ENCODE data around the gene RXFP1. TPM values are rescaled to one million over a fixed set of nuclear protein-coding genes. Genes with fewer than 3 reads are reported as not detected.

RXFP1 gene
- total and polyA plus RNA-seq, 9 donors, result 0.35 to 3.6 (median 0.73) TPM

DNA sequence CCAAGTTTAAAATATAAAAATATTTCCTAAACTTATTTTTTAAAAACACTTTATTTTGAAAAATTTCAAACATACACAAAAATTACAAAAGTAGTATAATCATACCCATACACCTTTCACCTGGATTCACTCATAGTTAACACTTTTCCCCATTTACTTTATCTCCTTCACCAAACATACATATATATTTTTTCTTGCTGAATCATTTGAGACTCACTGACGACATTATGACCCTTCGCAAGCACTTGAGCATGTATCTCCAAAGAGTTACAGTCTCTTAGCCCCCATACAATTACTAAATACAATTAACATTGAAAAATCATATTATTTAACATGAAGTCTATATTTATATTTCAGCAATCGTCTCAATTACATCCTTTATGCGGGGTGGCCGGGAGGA is 19.8 kb downstream of the RXFP1 start:
- H3K27me3 ChIP-seq, result no peaks in the 10 kb centered on the region
- no peaks in the 10 kb centered on the region for H3K9me3 ChIP-seq
- no peak for DNase-seq
- no peaks in the 10 kb centered on the region for H3K4me1 ChIP-seq (ENCODE audit: insufficient read depth)
- H3K27ac ChIP-seq, result no peak overlapping the region
- WGBS, 3 donors, result 67 to 81% (median 79%) methylated on average over 5 of the region's 5 CpGs
- TF ChIP-seq POLR2A (IDR thresholded peaks at IDR 0.05) (no peak), EP300 (IDR thresholded peaks at IDR 0.05) (no peak)
- TF ChIP-seq, protein P1, sequence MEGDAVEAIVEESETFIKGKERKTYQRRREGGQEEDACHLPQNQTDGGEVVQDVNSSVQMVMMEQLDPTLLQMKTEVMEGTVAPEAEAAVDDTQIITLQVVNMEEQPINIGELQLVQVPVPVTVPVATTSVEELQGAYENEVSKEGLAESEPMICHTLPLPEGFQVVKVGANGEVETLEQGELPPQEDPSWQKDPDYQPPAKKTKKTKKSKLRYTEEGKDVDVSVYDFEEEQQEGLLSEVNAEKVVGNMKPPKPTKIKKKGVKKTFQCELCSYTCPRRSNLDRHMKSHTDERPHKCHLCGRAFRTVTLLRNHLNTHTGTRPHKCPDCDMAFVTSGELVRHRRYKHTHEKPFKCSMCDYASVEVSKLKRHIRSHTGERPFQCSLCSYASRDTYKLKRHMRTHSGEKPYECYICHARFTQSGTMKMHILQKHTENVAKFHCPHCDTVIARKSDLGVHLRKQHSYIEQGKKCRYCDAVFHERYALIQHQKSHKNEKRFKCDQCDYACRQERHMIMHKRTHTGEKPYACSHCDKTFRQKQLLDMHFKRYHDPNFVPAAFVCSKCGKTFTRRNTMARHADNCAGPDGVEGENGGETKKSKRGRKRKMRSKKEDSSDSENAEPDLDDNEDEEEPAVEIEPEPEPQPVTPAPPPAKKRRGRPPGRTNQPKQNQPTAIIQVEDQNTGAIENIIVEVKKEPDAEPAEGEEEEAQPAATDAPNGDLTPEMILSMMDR (IDR thresholded peaks at IDR 0.05), result no peak
- no peak overlapping the region for H3K4me3 ChIP-seq
- H3K36me3 ChIP-seq, result no peaks in the 10 kb centered on the region
- intact Hi-C loops (cut with DNase I), result no loop called here

DNA sequence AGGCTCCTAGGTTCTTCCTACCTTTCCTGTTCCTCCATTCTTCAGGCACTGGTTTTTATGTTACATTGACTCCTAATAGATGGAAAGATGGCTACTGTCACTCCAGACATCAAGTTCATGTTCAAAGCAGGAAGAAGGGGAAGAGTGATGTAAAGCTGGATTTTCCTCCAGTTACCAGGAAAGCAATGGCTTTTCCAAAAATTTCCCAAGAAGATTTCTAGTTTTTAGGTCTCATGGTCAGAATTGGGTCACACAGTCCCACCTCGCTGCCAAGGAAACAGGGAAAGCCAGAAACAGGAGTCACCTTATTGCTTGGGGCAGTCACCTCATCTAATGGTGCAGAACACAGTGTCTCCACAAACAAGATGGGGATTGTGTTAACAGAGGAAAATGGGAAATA is 21.5 kb downstream of the RXFP1 start:
- Histone ChIP-seq H3K4me1 (ENCODE audit: insufficient read depth) (no peaks in the 10 kb centered on the region), H3K27me3 (no peaks in the 10 kb centered on the region), H3K4me3 (no peak overlapping the region), H3K9me3 (no peaks in the 10 kb centered on the region), H3K27ac (no peak overlapping the region), H3K36me3 (no peaks in the 10 kb centered on the region)
- 67 to 85% (median 83%) methylated on average over 1 of the region's 1 CpG for WGBS, 3 donors
- TF ChIP-seq POLR2A (IDR thresholded peaks at IDR 0.05) (no peak), EP300 (IDR thresholded peaks at IDR 0.05) (no peak)
- TF ChIP-seq, protein P1 (IDR thresholded peaks at IDR 0.05), result no peak
- intact Hi-C loops (cut with DNase I), result no loop called here
- DNase-seq, result no peak

GRCh38 chr4:158544141-158544540 is 22.5 kb downstream of the RXFP1 start:
- Histone ChIP-seq H3K9me3 (no peaks in the 10 kb centered on the region), H3K27ac (no peak overlapping the region), H3K4me1 (ENCODE audit: insufficient read depth) (no peaks in the 10 kb centered on the region), H3K4me3 (no peak overlapping the region), H3K36me3 (no peaks in the 10 kb centered on the region), H3K27me3 (no peaks in the 10 kb centered on the region)
- DNase-seq, result no peak
- intact Hi-C loops (cut with DNase I), result no loop called here
- TF ChIP-seq, protein P1 (IDR thresholded peaks at IDR 0.05), result no peak
- TF ChIP-seq EP300 (IDR thresholded peaks at IDR 0.05) (no peak), POLR2A (IDR thresholded peaks at IDR 0.05) (no peak)
- 97 to 100% (median 98%) methylated on average over 1 of the region's 1 CpG for WGBS, 3 donors

- no peak overlapping the region for H3K27ac ChIP-seq
- WGBS, 3 donors, result 59 to 67% (median 61%) methylated on average over 3 of the region's 3 CpGs
- no peaks in the 10 kb centered on the region for H3K4me1 ChIP-seq (ENCODE audit: insufficient read depth)
- no peaks in the 10 kb centered on the region for H3K36me3 ChIP-seq
- TF ChIP-seq POLR2A (IDR thresholded peaks at IDR 0.05) (no peak), EP300 (IDR thresholded peaks at IDR 0.05) (no peak)
- TF ChIP-seq, protein P1 (IDR thresholded peaks at IDR 0.05), result no peak
- H3K27me3 ChIP-seq, result no peaks in the 10 kb centered on the region
- H3K9me3 ChIP-seq, result no peaks in the 10 kb centered on the region
- intact Hi-C loops (cut with DNase I), result no loop called here
- no peak overlapping the region for H3K4me3 ChIP-seq
- DNase-seq, result no peak
Measured at GRCh38 chr4:158553364-158553763, 31.7 kb downstream of the RXFP1 start.

- Histone ChIP-seq H3K9me3 (no peaks in the 10 kb centered on the region), H3K27ac (no peak overlapping the region), H3K4me1 (ENCODE audit: insufficient read depth) (no peaks in the 10 kb centered on the region), H3K4me3 (no peak overlapping the region), H3K36me3 (no peaks in the 10 kb centered on the region), H3K27me3 (no peaks in the 10 kb centered on the region)
- intact Hi-C loops (cut with DNase I), result no loop called here
- DNase-seq, result no peak
- TF ChIP-seq EP300 (IDR thresholded peaks at IDR 0.05) (no peak), POLR2A (IDR thresholded peaks at IDR 0.05) (no peak)
- TF ChIP-seq, protein P1 (IDR thresholded peaks at IDR 0.05), result no peak
- 83 to 87% (median 85%) methylated on average over 6 of the region's 6 CpGs for WGBS, 3 donors
Measured at GRCh38 chr4:158560284-158560683, 38.6 kb downstream of the RXFP1 start.

Measured in ovary (tissue), 9 donors.